SK-N-SH (cell line): ENCODE results near the gene FRAS1. TPM values are rescaled to one million over a fixed set of nuclear protein-coding genes. Genes with fewer than 3 reads are reported as not detected.

Source experiments
- CTCF ChIA-PET: fragments of 300-600, 350-600 bp; formaldehyde crosslinking; extraction: SDS; loops from one replicate; lab custom pipeline; 2021; lab: Yijun Ruan, JAX
- POLR2A ChIA-PET: fragments of 350-600 bp; sonication (Branson Sonifier 250); formaldehyde crosslinking; extraction: SDS; loops from one replicate; lab custom pipeline; 2020; ENCODE audit warnings: antibody characterized with exemption, inconsistent platforms; lab: Yijun Ruan, JAX
- DNase-seq: peaks from one replicate; pipeline ENCODE4 v3.0.0; 2012
- H2AFZ ChIP-seq: fragments of 200-600 bp; sonication (generic); 2 replicates; pipeline ENCODE4 v1.8.1; 2016; ENCODE audit warnings: antibody characterized with exemption, mild to moderate bottlenecking, low read depth
- H3F3A ChIP-seq: fragments of 200-600 bp; sonication (generic); replicated peaks from 2 replicates; pipeline ENCODE3; 2016; ENCODE audit warnings: antibody characterized with exemption, mild to moderate bottlenecking; ENCODE audit not compliant: insufficient read depth
- H3K27ac ChIP-seq, 2 experiments: fragments of 200-500 bp in 1 of 2; fragments of 200-600 bp in 1 of 2; sonication (Bioruptor generic) in 1 of 2; sonication (generic), shearing (Covaris generic) in 1 of 2; 2 replicates each; pipeline versions ENCODE4 v1.5.1 to v1.6.1; 2014 to 2016; ENCODE audit warnings: low read depth in 2 of 2, inconsistent platforms in 1 of 2, low read length in 1 of 2, mild to moderate bottlenecking in 1 of 2, mixed read lengths in 1 of 2
- H3K27me3 ChIP-seq: fragments of 200-600 bp; sonication (generic), shearing (Covaris generic); 2 replicates; pipeline ENCODE4 v1.6.1; 2016; ENCODE audit warnings: mixed run types; ENCODE audit not compliant: insufficient read depth
- H3K36me3 ChIP-seq, 2 experiments: fragments of 200-500 bp in 1 of 2; fragments of 200-600 bp in 1 of 2; sonication (Bioruptor generic) in 1 of 2; sonication (generic) in 1 of 2; replicated peaks in 1 of 2; 2 replicates each; pipeline versions ENCODE3 to v1.5.1; 2014 to 2016; ENCODE audit warnings: low read length in 1 of 2, mild to moderate bottlenecking in 1 of 2; ENCODE audit not compliant: insufficient read depth in 2 of 2, control insufficient read depth in 1 of 2
- H3K4me1 ChIP-seq, 2 experiments: fragments of 200-500 bp in 1 of 2; fragments of 200-600 bp in 1 of 2; sonication (Bioruptor generic) in 1 of 2; sonication (generic), shearing (Covaris generic) in 1 of 2; 2 replicates each; pipeline versions ENCODE4 v1.5.1 to v1.6.1; 2014 to 2016; ENCODE audit warnings: low read depth in 1 of 2, low read length in 1 of 2, mixed run types in 1 of 2; ENCODE audit not compliant: insufficient read depth in 2 of 2, control insufficient read depth in 1 of 2
- H3K4me2 ChIP-seq: fragments of 200-600 bp; sonication (generic), shearing (Covaris generic); 2 replicates; pipeline ENCODE4 v1.6.1; 2017; ENCODE audit warnings: mixed run types
- H3K4me3 ChIP-seq, 2 experiments: fragments of 200-500 bp in 1 of 2; fragments of 200-600 bp in 1 of 2; sonication (Bioruptor generic) in 1 of 2; sonication (generic), shearing (Covaris generic) in 1 of 2; 2 replicates each; pipeline versions ENCODE4 v1.5.1 to v1.8.1; 2014 to 2016; ENCODE audit warnings: low read depth in 2 of 2, inconsistent platforms in 1 of 2, low read length in 1 of 2, mild to moderate bottlenecking in 1 of 2, mixed read lengths in 1 of 2, moderate library complexity in 1 of 2
- H3K79me2 ChIP-seq: fragments of 200-600 bp; sonication (generic); 2 replicates; pipeline ENCODE4 v1.8.1; 2017; ENCODE audit warnings: mild to moderate bottlenecking; ENCODE audit not compliant: insufficient read depth
- H3K9ac ChIP-seq: fragments of 200-600 bp; sonication (generic); 2 replicates; pipeline ENCODE4 v1.6.1; 2017; ENCODE audit warnings: mixed run types
- H3K9me2 ChIP-seq: fragments of 200-600 bp; sonication (generic); 2 replicates; pipeline ENCODE4 v1.6.1; 2017; ENCODE audit warnings: mixed run types
- H3K9me3 ChIP-seq: fragments of 200-600 bp; sonication (generic); 2 replicates; pipeline ENCODE4 v1.6.1; 2017; ENCODE audit warnings: mixed run types, mild to moderate bottlenecking, moderate library complexity
- H4K20me1 ChIP-seq: fragments of 200-600 bp; sonication (generic); 2 replicates; pipeline ENCODE4 v1.6.1; 2017; ENCODE audit warnings: mild to moderate bottlenecking, mixed run types; ENCODE audit not compliant: insufficient read depth
- CHD2 ChIP-seq: fragments of 150-350 bp; IDR thresholded peaks from 2 replicates; pipeline ENCODE4 v1.6.1; 2018; ENCODE audit warnings: low read length; ENCODE audit not compliant: partially characterized antibody
- EP300 ChIP-seq, 2 experiments: IDR thresholded peaks; 2 replicates each; pipeline versions ENCODE4 v1.4.0 to v1.6.1; 2012; ENCODE audit warnings: borderline replicate concordance in 1 of 2, low read depth in 1 of 2, low read length in 1 of 2
- FOSL2 ChIP-seq: IDR thresholded peaks from 2 replicates; pipeline ENCODE4 v1.4.0; 2012; ENCODE audit warnings: low read depth, mild to moderate bottlenecking, moderate library complexity, borderline replicate concordance
- GATA2 ChIP-seq: sonication (generic); formaldehyde crosslinking; IDR thresholded peaks from 2 replicates; pipeline ENCODE4 v1.5.0; 2020; ENCODE audit warnings: mild to moderate bottlenecking, missing genetic modification reagents
- JUND ChIP-seq: IDR thresholded peaks from 2 replicates; pipeline ENCODE4 v1.4.0; 2012
- POLR2AphosphoS5 ChIP-seq: IDR thresholded peaks from 2 replicates; pipeline ENCODE4 v1.6.1; 2012; ENCODE audit warnings: low read depth, low read length
- RCOR1 ChIP-seq: fragments of 150-350 bp; IDR thresholded peaks from 2 replicates; pipeline ENCODE4 v1.6.1; 2017; ENCODE audit warnings: antibody characterized with exemption, low read length
- RFX5 ChIP-seq: IDR thresholded peaks from 2 replicates; pipeline ENCODE4 v1.6.1; 2012; ENCODE audit warnings: mild to moderate bottlenecking, improper control_type of control experiment, low read length
- RXRA ChIP-seq: IDR thresholded peaks from 2 replicates; pipeline ENCODE4 v1.4.0; 2012; ENCODE audit warnings: low read depth, mild to moderate bottlenecking, borderline replicate concordance
- SIN3A ChIP-seq: IDR thresholded peaks from 2 replicates; pipeline ENCODE4 v1.6.1; 2012; ENCODE audit warnings: low read depth, mild to moderate bottlenecking, low read length, moderate library complexity, borderline replicate concordance
- SMC3 ChIP-seq: IDR thresholded peaks from 2 replicates; pipeline ENCODE4 v1.6.1; 2012; ENCODE audit warnings: low read depth, low read length, improper control_type of control experiment
- TAF1 ChIP-seq: IDR thresholded peaks from 2 replicates; pipeline ENCODE4 v1.6.1; 2012; ENCODE audit warnings: low read depth, mild to moderate bottlenecking, low read length, moderate library complexity, borderline replicate concordance
- TCF12 ChIP-seq: IDR thresholded peaks from 2 replicates; pipeline ENCODE4 v1.4.0; 2012
- TEAD4 ChIP-seq: IDR thresholded peaks from 2 replicates; pipeline ENCODE4 v1.4.0; 2012; ENCODE audit warnings: mild to moderate bottlenecking, borderline replicate concordance; ENCODE audit not compliant: insufficient read depth
- WGBS: methylation state at CpG from one replicate; pipeline ENCODE4 v1.1.6; 2017; ENCODE audit warnings: low lambda C conversion rate; 5-methylcytosine and 5-hydroxymethylcytosine counted together
- polyA plus RNA-seq, 3 experiments: library from polyadenylated mRNA; depleted of rRNA; stranded (reverse); fragments of >200 nt; gene quantifications; 2 replicates each; pipeline ENCODE4 v1.2.3, GENCODE V29; 2012
- TF ChIP-seq, protein P1 (sequence below): IDR thresholded peaks from 2 replicates; pipeline ENCODE4 v1.4.0; 2012; ENCODE audit warnings: low read depth, borderline replicate concordance
- TF ChIP-seq, protein P2 (sequence below): IDR thresholded peaks from 2 replicates; pipeline ENCODE4 v1.4.0; 2012; ENCODE audit warnings: low read depth, borderline replicate concordance

The FRAS1 gene
- polyA plus RNA-seq, 1 of the 3 experiments (the other 2 are of a cell fraction) = 8.3 TPM

DNA sequence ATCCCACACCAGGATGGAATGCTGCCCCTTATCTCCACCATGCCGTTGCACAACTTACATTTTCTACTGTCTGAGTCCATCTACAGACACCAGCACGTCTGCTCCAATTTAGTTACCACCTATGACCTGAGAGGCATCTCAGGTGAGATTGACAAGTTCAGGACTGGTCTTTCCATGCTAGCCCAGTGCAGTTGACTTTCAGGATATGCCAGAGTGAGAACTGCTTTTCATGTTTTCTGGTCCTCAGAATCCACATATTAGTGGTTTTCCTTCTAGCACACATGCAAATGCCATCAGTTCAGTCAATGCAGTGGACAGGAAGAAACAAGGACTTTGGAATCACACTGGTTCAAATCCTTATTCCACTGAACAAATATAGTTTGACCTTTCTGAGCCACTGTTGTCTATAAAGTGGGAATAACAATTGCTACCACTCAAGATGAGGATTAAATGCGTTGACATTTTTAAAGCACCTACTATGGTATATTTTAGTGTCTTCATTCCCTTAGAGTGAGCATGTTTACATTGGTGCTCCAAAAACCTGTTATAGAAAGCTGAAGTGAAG lies 456.4 kb downstream of the FRAS1 start:
- Histone ChIP-seq H3K79me2 (no peaks in the 10 kb centered on the region), H3K4me1 (no peaks in the 10 kb centered on the region; a peak in 2 of 4 replicates), H2AFZ (no peak overlapping the region), H3K9me3 (no peaks in the 10 kb centered on the region), H4K20me1 (no peaks in the 10 kb centered on the region), H3K9ac (no peak overlapping the region), H3K36me3 (peaks cover 14 to 25% of the 10 kb centered on the region in 2 experiments), H3K4me2 (no peak overlapping the region), H3K4me3 (no peak overlapping the region), H3K27me3 (no peaks in the 10 kb centered on the region), H3K9me2 (no peaks in the 10 kb centered on the region), H3K27ac (no peak overlapping the region), H3F3A (peaks cover 16% of the 10 kb centered on the region)
- TF ChIP-seq RXRA (no peak), GATA2 (no peak), TEAD4 (no peak), FOSL2 (no peak), RFX5 (no peak), TAF1 (no peak), RCOR1 (no peak), JUND (no peak), EP300 (IDR thresholded peaks at IDR 0.05; ENCODE audit: borderline replicate concordance in 1 of 2, low read depth in 1 of 2, low read length in 1 of 2) (no peak), POLR2AphosphoS5 (no peak), TCF12 (no peak), CHD2 (no peak), SMC3 (no peak), SIN3A (no peak)
- TF ChIP-seq, protein P1, sequence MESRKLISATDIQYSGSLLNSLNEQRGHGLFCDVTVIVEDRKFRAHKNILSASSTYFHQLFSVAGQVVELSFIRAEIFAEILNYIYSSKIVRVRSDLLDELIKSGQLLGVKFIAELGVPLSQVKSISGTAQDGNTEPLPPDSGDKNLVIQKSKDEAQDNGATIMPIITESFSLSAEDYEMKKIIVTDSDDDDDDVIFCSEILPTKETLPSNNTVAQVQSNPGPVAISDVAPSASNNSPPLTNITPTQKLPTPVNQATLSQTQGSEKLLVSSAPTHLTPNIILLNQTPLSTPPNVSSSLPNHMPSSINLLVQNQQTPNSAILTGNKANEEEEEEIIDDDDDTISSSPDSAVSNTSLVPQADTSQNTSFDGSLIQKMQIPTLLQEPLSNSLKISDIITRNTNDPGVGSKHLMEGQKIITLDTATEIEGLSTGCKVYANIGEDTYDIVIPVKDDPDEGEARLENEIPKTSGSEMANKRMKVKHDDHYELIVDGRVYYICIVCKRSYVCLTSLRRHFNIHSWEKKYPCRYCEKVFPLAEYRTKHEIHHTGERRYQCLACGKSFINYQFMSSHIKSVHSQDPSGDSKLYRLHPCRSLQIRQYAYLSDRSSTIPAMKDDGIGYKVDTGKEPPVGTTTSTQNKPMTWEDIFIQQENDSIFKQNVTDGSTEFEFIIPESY = no peak
- TF ChIP-seq, protein P2, sequence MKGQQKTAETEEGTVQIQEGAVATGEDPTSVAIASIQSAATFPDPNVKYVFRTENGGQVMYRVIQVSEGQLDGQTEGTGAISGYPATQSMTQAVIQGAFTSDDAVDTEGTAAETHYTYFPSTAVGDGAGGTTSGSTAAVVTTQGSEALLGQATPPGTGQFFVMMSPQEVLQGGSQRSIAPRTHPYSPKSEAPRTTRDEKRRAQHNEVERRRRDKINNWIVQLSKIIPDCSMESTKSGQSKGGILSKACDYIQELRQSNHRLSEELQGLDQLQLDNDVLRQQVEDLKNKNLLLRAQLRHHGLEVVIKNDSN = no peak
- ChIA-PET CTCF (interaction anchor here (0.8 to 6.4 kb wide), 5 partner anchors 454 to 555 kb away, joined by 3 to 77 read pairs (median 3); no protein-coding TSS in a partner anchor), POLR2A (no interaction called here)
- no peak for DNase-seq
- WGBS = 89% methylated on average over 3 of the region's 3 CpGs
